Inflammatory macrophage (primary cell): ENCODE results near the gene E2F3.

Experiments used
- DNase-seq, 2 donors: peaks; one replicate each; pipeline ENCODE4 v3.0.0-alpha.2; 2020 to 2022

E2F3 gene

GRCh38 chr6:20534295-20535262 lies 132.9 kb downstream of the E2F3 start, which contains the start of gene CDKAL1:
CDKAL1 (plus strand) TSS chr6:20534457; CDS start chr6:20546351, 11,894 bp downstream.
- DNase-seq, result peak; percentile 95 to 96

GRCh38 chr6:20538131-20538662 lies 136.5 kb downstream of the E2F3 start:
- no peak for DNase-seq

GRCh38 chr6:20538907-20539306 lies 137.2 kb downstream of the E2F3 start:
- no peak for DNase-seq

GRCh38 chr6:20539387-20539786 lies 137.7 kb downstream of the E2F3 start:
- no peak for DNase-seq

- DNase-seq, result peak; percentile 77 to 85
Measured at GRCh38 chr6:20540683-20541082, 139.0 kb downstream of the E2F3 start.

- peak; percentile 80 to 86 for DNase-seq
Measured at GRCh38 chr6:20541382-20541781, 139.7 kb downstream of the E2F3 start.

- DNase-seq, result peak; percentile 24 to 39
Measured at GRCh38 chr6:20542927-20543602, 141.4 kb downstream of the E2F3 start.
